Lower leg skin (tissue), 4 donors: Measurements from ENCODE around the gene TUBA1A. TPM values are rescaled to one million over a fixed set of nuclear protein-coding genes. Genes with fewer than 3 reads are reported as not detected.
A peak's percentile ranks its signal among the peaks of the same experiment; 100 is the strongest.
"Not testable (repeated sequence)": the region's sequence is repeated elsewhere in the genome, so short reads cannot be mapped to it uniquely, and the experiment has no call there.

Experiments used
- DNase-seq, 2 donors: peaks; one replicate each; pipeline ENCODE4 v3.0.0-alpha.2; 2019; ENCODE audit warnings: low spot score in 2 of 2
- H3K4me3 ChIP-seq: fragments of 200-600 bp; sonication (generic); 2 replicates; pipeline ENCODE4 v1.5.1; 2017; ENCODE audit warnings: mild to moderate bottlenecking, low read depth; ENCODE audit not compliant: poor library complexity, severe bottlenecking
- CTCF ChIP-seq, 3 donors: fragments of 450-650 bp; IDR thresholded peaks; one replicate each; pipeline ENCODE4 v1.5.1; 2016; ENCODE audit warnings: antibody characterized with exemption in 3 of 3, mild to moderate bottlenecking in 3 of 3, moderate library complexity in 2 of 3
- POLR2A ChIP-seq, 2 donors: fragments of 450-650 bp; IDR thresholded peaks; one replicate each; pipeline ENCODE4 v1.6.1; 2016 to 2017; ENCODE audit warnings: antibody characterized with exemption in 2 of 2, mild to moderate bottlenecking in 1 of 2, moderate library complexity in 1 of 2
- WGBS, 2 donors: methylation state at CpG; one replicate each; pipeline ENCODE4 v1.1.5; 2018; 5-methylcytosine and 5-hydroxymethylcytosine counted together
- intact Hi-C: fragments of 100-400 bp; cut with DNase I; formaldehyde crosslinking; loops from one replicate; pipeline ENCODE4 v1.15.0; 2023; ENCODE audit warnings: low total_unique reads
- total RNA-seq, 4 donors: library from RNA; depleted of rRNA; stranded (reverse); fragments of >200 nt; gene quantifications; one replicate each; pipeline ENCODE4 v1.1.0, GENCODE V29; 2016

Gene TUBA1A
- total RNA-seq, 4 donors from 2014 or later = 68.0 to 137 (median 108) TPM

- DNase-seq = peak in 1 of 2 donors; percentile 75
- no peak for TF ChIP-seq CTCF (IDR thresholded peaks at IDR 0.05)
- TF ChIP-seq POLR2A (IDR thresholded peaks at IDR 0.05) = no peak
- WGBS, 2 donors = 76% methylated on average over 11 of the region's 11 CpGs
- intact Hi-C loops = no loop called here
- H3K4me3 ChIP-seq = no peak overlapping the region
Observed at GRCh38 chr12:49198431-49199155, 9.7 kb upstream of the TUBA1A start.

GRCh38 chr12:49197256-49197655, 8.4 kb upstream of the TUBA1A start:
- H3K4me3 ChIP-seq = no peak overlapping the region
- intact Hi-C loops = no loop called here
- 68 to 82% methylated on average over 5 of the region's 5 CpGs for WGBS, 2 donors

GRCh38 chr12:49195736-49196135, 6.9 kb upstream of the TUBA1A start:
- peak in 1 of 2 donors; percentile 40 for DNase-seq
- no peak overlapping the region for H3K4me3 ChIP-seq
- 84 to 85% methylated on average over 3 of the region's 3 CpGs for WGBS, 2 donors
- TF ChIP-seq POLR2A (IDR thresholded peaks at IDR 0.05) (no peak), CTCF (IDR thresholded peaks at IDR 0.05) (no peak)
- intact Hi-C loops = no loop called here

More at GRCh38 chr12:49197256-49197655, 8.4 kb upstream of the TUBA1A start:
- no peak for DNase-seq
- TF ChIP-seq CTCF (IDR thresholded peaks at IDR 0.05) = no peak
- no peak for TF ChIP-seq POLR2A (IDR thresholded peaks at IDR 0.05)

- intact Hi-C loops, H3K4me3 ChIP-seq: not testable (repeated sequence)
- DNase-seq = peak in 1 of 2 donors; percentile 78
- whole genome bisulfite sequencing, 2 donors = 92 to 96% methylated on average over 4 of the region's 4 CpGs
Observed at GRCh38 chr12:49193746-49194145, 4.9 kb upstream of the TUBA1A start.

- intact Hi-C loops, H3K4me3 ChIP-seq, DNase-seq: not testable (repeated sequence)
- 95 to 97% methylated on average over 6 of the region's 6 CpGs for WGBS, 2 donors
Observed at GRCh38 chr12:49191498-49191897, 2.6 kb upstream of the TUBA1A start.

- intact Hi-C loops = no loop called here
- no peak for TF ChIP-seq POLR2A (IDR thresholded peaks at IDR 0.05)
- H3K4me3 ChIP-seq = no peak overlapping the region
- DNase-seq = no peak
- 85 to 93% methylated on average over 3 of the region's 3 CpGs for WGBS, 2 donors
Observed at GRCh38 chr12:49190974-49191373, 2.1 kb upstream of the TUBA1A start.

- no peak overlapping the region for H3K4me3 ChIP-seq
Observed at GRCh38 chr12:49189731-49190716, 1.1 kb upstream of the TUBA1A start.

More at GRCh38 chr12:49189731-49190716, 1.1 kb upstream of the TUBA1A start:
- 85 to 86% methylated on average over 12 of the region's 12 CpGs for WGBS, 2 donors
- DNase-seq = peak in 1 of 2 donors; percentile 46
- TF ChIP-seq POLR2A (IDR thresholded peaks at IDR 0.05) (no peak), CTCF (IDR thresholded peaks at IDR 0.05) (no peak)
- intact Hi-C loops = no loop called here
